Stomach (tissue), 4 donors: ENCODE data around the gene SLFN14.

Experiments
- POLR2A ChIP-seq, 4 donors: fragments of 450-650 bp; IDR thresholded peaks; one replicate each; pipeline ENCODE4 v1.6.1; 2016; ENCODE audit warnings: antibody characterized with exemption in 4 of 4, control low read depth in 2 of 4, mild to moderate bottlenecking in 1 of 4, moderate library complexity in 1 of 4
- TF ChIP-seq, protein P1 (sequence below), 7 experiments: fragments of 450-650 bp in 4 of 7; fragments of 200-600 bp in 3 of 7; sonication (generic) in 3 of 7; IDR thresholded peaks; one replicate each; pipeline ENCODE4 v1.5.1; 2016 to 2019; ENCODE audit warnings: antibody characterized with exemption in 7 of 7, control low read depth in 2 of 7, mild to moderate bottlenecking in 1 of 7

DNA sequence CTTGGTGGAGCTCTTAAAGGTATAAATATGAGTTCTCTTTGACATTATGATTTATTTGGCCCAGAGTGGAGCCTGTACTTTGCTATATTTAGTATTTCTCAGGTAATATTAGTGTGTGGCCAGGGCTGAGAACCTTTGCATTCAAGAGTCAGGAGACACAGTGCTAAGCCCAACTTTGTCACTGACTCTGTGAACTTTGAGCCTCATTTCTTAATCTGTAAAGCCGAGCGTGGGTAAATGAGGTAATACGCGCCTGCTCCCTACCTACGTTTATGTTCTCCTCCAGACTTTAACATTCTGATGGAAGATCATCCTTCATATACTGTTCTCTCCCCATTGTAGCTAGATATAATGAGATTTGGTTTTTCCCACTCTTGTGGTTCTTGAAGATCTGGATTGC, 37.0 kb upstream of the SLFN14 start:
- TF ChIP-seq, protein P1, sequence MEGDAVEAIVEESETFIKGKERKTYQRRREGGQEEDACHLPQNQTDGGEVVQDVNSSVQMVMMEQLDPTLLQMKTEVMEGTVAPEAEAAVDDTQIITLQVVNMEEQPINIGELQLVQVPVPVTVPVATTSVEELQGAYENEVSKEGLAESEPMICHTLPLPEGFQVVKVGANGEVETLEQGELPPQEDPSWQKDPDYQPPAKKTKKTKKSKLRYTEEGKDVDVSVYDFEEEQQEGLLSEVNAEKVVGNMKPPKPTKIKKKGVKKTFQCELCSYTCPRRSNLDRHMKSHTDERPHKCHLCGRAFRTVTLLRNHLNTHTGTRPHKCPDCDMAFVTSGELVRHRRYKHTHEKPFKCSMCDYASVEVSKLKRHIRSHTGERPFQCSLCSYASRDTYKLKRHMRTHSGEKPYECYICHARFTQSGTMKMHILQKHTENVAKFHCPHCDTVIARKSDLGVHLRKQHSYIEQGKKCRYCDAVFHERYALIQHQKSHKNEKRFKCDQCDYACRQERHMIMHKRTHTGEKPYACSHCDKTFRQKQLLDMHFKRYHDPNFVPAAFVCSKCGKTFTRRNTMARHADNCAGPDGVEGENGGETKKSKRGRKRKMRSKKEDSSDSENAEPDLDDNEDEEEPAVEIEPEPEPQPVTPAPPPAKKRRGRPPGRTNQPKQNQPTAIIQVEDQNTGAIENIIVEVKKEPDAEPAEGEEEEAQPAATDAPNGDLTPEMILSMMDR (IDR thresholded peaks at IDR 0.05) = no peak
- TF ChIP-seq POLR2A (IDR thresholded peaks at IDR 0.05) = no peak
